ENCODE data around the gene MCTP1. TPM values are rescaled to one million over a fixed set of nuclear protein-coding genes. Genes with fewer than 3 reads are reported as not detected.

MCTP1 gene
- total RNA-seq, 1 donor from 2014 or later: 7.8 TPM

GRCh38 chr5:94863951-94864350, 420.9 kb downstream of the MCTP1 start:
- no peaks in the 10 kb centered on the region for H3K4me1 ChIP-seq
- no peaks in the 10 kb centered on the region for H3K36me3 ChIP-seq
- no peaks in the 10 kb centered on the region for H3K27me3 ChIP-seq (ENCODE audit: low read depth)
- no peaks in the 10 kb centered on the region for H3K9me3 ChIP-seq (replicated peaks)
- H3K27ac ChIP-seq (replicated peaks): no peak overlapping the region
- DNase-seq: no peak
- intact Hi-C loops (cut with micrococcal nuclease): no loop called here
- TF ChIP-seq CTCF (IDR thresholded peaks at IDR 0.05; ENCODE audit: borderline replicate concordance): no peak
- H3K4me3 ChIP-seq: no peak overlapping the region

- H3K4me3 ChIP-seq: no peak overlapping the region
- H3K4me1 ChIP-seq: no peaks in the 10 kb centered on the region
- H3K36me3 ChIP-seq: no peaks in the 10 kb centered on the region
- TF ChIP-seq CTCF (IDR thresholded peaks at IDR 0.05; ENCODE audit: borderline replicate concordance): no peak
- no peaks in the 10 kb centered on the region for H3K9me3 ChIP-seq (replicated peaks)
- no peak for DNase-seq
- no peak overlapping the region for H3K27ac ChIP-seq (replicated peaks)
- intact Hi-C loops (cut with micrococcal nuclease): no loop called here
- no peaks in the 10 kb centered on the region for H3K27me3 ChIP-seq (ENCODE audit: low read depth)
Observed at GRCh38 chr5:94857111-94857510, 427.8 kb downstream of the MCTP1 start.

GRCh38 chr5:94856257-94856800, 428.6 kb downstream of the MCTP1 start:
- no peaks in the 10 kb centered on the region for H3K27me3 ChIP-seq (ENCODE audit: low read depth)
- intact Hi-C loops (cut with micrococcal nuclease): no loop called here
- H3K9me3 ChIP-seq (replicated peaks): no peaks in the 10 kb centered on the region

GRCh38 chr5:94855543-94855942, 429.4 kb downstream of the MCTP1 start:
- H3K9me3 ChIP-seq (replicated peaks): no peaks in the 10 kb centered on the region
- DNase-seq: no peak
- H3K27me3 ChIP-seq (ENCODE audit: low read depth): no peaks in the 10 kb centered on the region
- TF ChIP-seq CTCF (IDR thresholded peaks at IDR 0.05; ENCODE audit: borderline replicate concordance): no peak
- H3K4me3 ChIP-seq: no peak overlapping the region
- no peak overlapping the region for H3K27ac ChIP-seq (replicated peaks)
- no peaks in the 10 kb centered on the region for H3K4me1 ChIP-seq
- no peaks in the 10 kb centered on the region for H3K36me3 ChIP-seq
- intact Hi-C loops (cut with micrococcal nuclease): no loop called here

More at GRCh38 chr5:94856257-94856800, 428.6 kb downstream of the MCTP1 start:
- H3K4me3 ChIP-seq: no peak overlapping the region
- DNase-seq: no peak
- no peaks in the 10 kb centered on the region for H3K36me3 ChIP-seq
- TF ChIP-seq CTCF (IDR thresholded peaks at IDR 0.05; ENCODE audit: borderline replicate concordance): no peak
- H3K4me1 ChIP-seq: no peaks in the 10 kb centered on the region
- no peak overlapping the region for H3K27ac ChIP-seq (replicated peaks)

- Histone ChIP-seq H3K36me3 (no peaks in the 10 kb centered on the region), H3K4me3 (no peak overlapping the region), H3K9me3 (replicated peaks) (no peaks in the 10 kb centered on the region), H3K4me1 (no peaks in the 10 kb centered on the region), H3K27me3 (ENCODE audit: low read depth) (no peaks in the 10 kb centered on the region), H3K27ac (replicated peaks) (no peak overlapping the region)
- TF ChIP-seq CTCF (IDR thresholded peaks at IDR 0.05; ENCODE audit: borderline replicate concordance): no peak
- intact Hi-C loops (cut with micrococcal nuclease): no loop called here
- DNase-seq: no peak
Observed at GRCh38 chr5:94853120-94853519, 431.8 kb downstream of the MCTP1 start.

Data from left ventricle myocardium inferior (tissue), 1 donor.